Measurements from ENCODE around the gene MTUS2. TPM values are rescaled to one million over a fixed set of nuclear protein-coding genes. Genes with fewer than 3 reads are reported as not detected.

Gene MTUS2
- total RNA-seq, 1 donor from 2014 or later = 0.67 TPM

DNA sequence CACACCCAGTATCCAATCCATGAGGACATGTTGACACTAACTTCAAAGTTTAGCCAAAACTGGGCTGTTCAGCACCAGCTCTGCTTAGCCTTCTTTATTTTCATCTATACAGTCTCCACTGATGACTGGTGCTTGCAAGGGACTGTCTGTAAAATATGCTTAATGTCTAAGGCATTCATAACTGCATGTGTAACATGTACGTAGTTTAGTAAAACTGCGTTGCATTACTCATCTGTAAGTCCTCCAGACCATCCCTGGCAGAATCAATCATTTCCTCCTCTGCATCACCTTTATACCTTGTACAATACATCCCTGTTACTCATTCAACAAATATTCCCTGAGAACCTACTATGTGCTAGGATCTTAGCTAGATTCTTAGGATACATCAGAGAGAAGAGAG is 362.1 kb downstream of the MTUS2 start:
- Histone ChIP-seq H3K27ac (no peak overlapping the region), H3K4me1 (no peaks in the 10 kb centered on the region), H3K36me3 (no peaks in the 10 kb centered on the region), H3K27me3 (no peaks in the 10 kb centered on the region), H3K4me3 (no peak overlapping the region), H3K9me3 (ENCODE audit: low read depth) (peaks cover 3% of the 10 kb centered on the region), H3K79me2 (ENCODE audit: low read depth) (no peaks in the 10 kb centered on the region), H3K9ac (no peak overlapping the region), H4K20me1 (ENCODE audit: low read depth) (no peaks in the 10 kb centered on the region), H2AFZ (replicated peaks) (no peak overlapping the region), H3K4me2 (no peak overlapping the region), H3F3A (ENCODE audit: low read depth) (no peaks in the 10 kb centered on the region)
- no peak overlapping the region for H3K27ac Mint-ChIP-seq
- H3K36me3 Mint-ChIP-seq = no peaks in the 10 kb centered on the region
- H3K9me3 Mint-ChIP-seq = peaks cover 8% of the 10 kb centered on the region
- DNase-seq (ENCODE audit: low spot score) = no peak
- no peaks in the 10 kb centered on the region for H3K4me1 Mint-ChIP-seq
- TF ChIP-seq EZH2 (IDR thresholded peaks at IDR 0.05) = no peak
- no peak for TF ChIP-seq EZH2phosphoT487 (IDR thresholded peaks at IDR 0.05)
- TF ChIP-seq, protein P1, sequence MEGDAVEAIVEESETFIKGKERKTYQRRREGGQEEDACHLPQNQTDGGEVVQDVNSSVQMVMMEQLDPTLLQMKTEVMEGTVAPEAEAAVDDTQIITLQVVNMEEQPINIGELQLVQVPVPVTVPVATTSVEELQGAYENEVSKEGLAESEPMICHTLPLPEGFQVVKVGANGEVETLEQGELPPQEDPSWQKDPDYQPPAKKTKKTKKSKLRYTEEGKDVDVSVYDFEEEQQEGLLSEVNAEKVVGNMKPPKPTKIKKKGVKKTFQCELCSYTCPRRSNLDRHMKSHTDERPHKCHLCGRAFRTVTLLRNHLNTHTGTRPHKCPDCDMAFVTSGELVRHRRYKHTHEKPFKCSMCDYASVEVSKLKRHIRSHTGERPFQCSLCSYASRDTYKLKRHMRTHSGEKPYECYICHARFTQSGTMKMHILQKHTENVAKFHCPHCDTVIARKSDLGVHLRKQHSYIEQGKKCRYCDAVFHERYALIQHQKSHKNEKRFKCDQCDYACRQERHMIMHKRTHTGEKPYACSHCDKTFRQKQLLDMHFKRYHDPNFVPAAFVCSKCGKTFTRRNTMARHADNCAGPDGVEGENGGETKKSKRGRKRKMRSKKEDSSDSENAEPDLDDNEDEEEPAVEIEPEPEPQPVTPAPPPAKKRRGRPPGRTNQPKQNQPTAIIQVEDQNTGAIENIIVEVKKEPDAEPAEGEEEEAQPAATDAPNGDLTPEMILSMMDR (IDR thresholded peaks at IDR 0.05) = no peak
- H3K4me3 Mint-ChIP-seq = no peak overlapping the region
- H3K27me3 Mint-ChIP-seq (ENCODE audit: insufficient read depth, low read depth) = no peaks in the 10 kb centered on the region

DNA sequence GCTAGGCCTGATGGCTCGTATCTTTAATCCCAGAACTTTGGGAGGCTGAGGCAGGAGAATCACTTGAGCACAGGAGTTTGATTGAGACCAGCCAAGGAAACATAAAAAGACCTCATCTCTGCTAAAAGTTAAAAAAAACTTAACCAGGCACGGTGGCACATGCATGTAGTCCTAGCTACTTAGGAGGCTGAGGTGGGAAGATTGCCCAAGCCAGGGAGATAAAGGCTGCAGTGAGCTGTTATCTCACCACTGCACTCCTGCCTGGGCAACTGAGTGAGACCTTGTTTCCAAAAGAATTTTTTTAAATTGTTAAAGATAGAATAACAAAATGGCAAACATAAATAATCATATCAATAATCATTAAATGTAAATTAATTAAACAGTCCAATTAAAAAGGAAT is 365.8 kb downstream of the MTUS2 start:
- H3K4me2 ChIP-seq = no peak overlapping the region
- TF ChIP-seq, protein P1 (IDR thresholded peaks at IDR 0.05) = no peak
- TF ChIP-seq EZH2 (IDR thresholded peaks at IDR 0.05) (no peak), EZH2phosphoT487 (IDR thresholded peaks at IDR 0.05) (no peak)
- H4K20me1 ChIP-seq (ENCODE audit: low read depth) = no peaks in the 10 kb centered on the region
- no peak for DNase-seq (ENCODE audit: low spot score)
- H3K27ac ChIP-seq = no peak overlapping the region
- no peaks in the 10 kb centered on the region for H3K79me2 ChIP-seq (ENCODE audit: low read depth)
- H3K9me3 ChIP-seq (ENCODE audit: low read depth) = peaks cover 3% of the 10 kb centered on the region
- no peak overlapping the region for H3K27ac Mint-ChIP-seq
- no peaks in the 10 kb centered on the region for H3K36me3 Mint-ChIP-seq
- peaks cover 2% of the 10 kb centered on the region for H3K27me3 Mint-ChIP-seq (ENCODE audit: insufficient read depth, low read depth)
- H3K9ac ChIP-seq = no peak overlapping the region
- peaks cover 8% of the 10 kb centered on the region for H3K9me3 Mint-ChIP-seq
- no peak overlapping the region for H3K4me3 ChIP-seq
- no peaks in the 10 kb centered on the region for H3K4me1 ChIP-seq
- H3K4me1 Mint-ChIP-seq = no peaks in the 10 kb centered on the region
- H3K4me3 Mint-ChIP-seq = no peak overlapping the region
- H2AFZ ChIP-seq (replicated peaks) = no peak overlapping the region
- H3F3A ChIP-seq (ENCODE audit: low read depth) = no peaks in the 10 kb centered on the region
- no peaks in the 10 kb centered on the region for H3K36me3 ChIP-seq
- no peaks in the 10 kb centered on the region for H3K27me3 ChIP-seq

DNA sequence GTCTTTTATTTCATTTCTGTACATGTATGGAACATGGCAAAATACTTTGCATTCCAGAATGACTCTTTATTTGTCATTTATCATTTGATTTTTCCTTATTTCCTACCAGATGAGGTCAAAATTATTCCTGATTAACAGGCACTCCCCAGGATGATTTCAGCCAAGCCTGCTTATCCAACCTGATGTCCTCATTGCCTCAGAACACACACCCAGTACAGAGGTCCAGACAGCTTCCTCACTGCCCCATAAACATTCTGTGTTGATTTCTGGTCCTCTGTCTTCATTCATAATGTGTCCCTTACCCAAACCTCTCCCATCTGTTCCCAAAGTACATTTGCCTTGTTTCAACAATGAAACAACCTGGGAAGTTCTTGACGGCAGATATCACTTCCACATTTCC is 367.4 kb downstream of the MTUS2 start:
- peaks cover 8% of the 10 kb centered on the region for H3K9me3 Mint-ChIP-seq
- no peaks in the 10 kb centered on the region for H3K4me1 ChIP-seq
- no peaks in the 10 kb centered on the region for H3K27me3 ChIP-seq
- no peak overlapping the region for H3K4me2 ChIP-seq
- H4K20me1 ChIP-seq (ENCODE audit: low read depth) = no peaks in the 10 kb centered on the region
- TF ChIP-seq EZH2 (IDR thresholded peaks at IDR 0.05) = no peak
- TF ChIP-seq, protein P1 (IDR thresholded peaks at IDR 0.05) = no peak
- no peak for TF ChIP-seq EZH2phosphoT487 (IDR thresholded peaks at IDR 0.05)
- no peaks in the 10 kb centered on the region for H3F3A ChIP-seq (ENCODE audit: low read depth)
- no peak for DNase-seq (ENCODE audit: low spot score)
- no peak overlapping the region for H3K4me3 Mint-ChIP-seq
- H3K4me3 ChIP-seq = no peak overlapping the region
- H3K9me3 ChIP-seq (ENCODE audit: low read depth) = peaks cover 3% of the 10 kb centered on the region
- H3K27ac ChIP-seq = no peak overlapping the region
- H3K9ac ChIP-seq = no peak overlapping the region
- H3K36me3 Mint-ChIP-seq = no peaks in the 10 kb centered on the region
- H3K27me3 Mint-ChIP-seq (ENCODE audit: insufficient read depth, low read depth) = peaks cover 4% of the 10 kb centered on the region
- no peak overlapping the region for H3K27ac Mint-ChIP-seq
- H3K4me1 Mint-ChIP-seq = no peaks in the 10 kb centered on the region
- H3K79me2 ChIP-seq (ENCODE audit: low read depth) = no peaks in the 10 kb centered on the region
- H2AFZ ChIP-seq (replicated peaks) = no peak overlapping the region
- H3K36me3 ChIP-seq = no peaks in the 10 kb centered on the region

Data from neural progenitor cell (in vitro differentiated cells).